ENCODE results near the gene OPRM1.

The OPRM1 gene

GRCh38 chr6:154284313-154284853, 245.3 kb downstream of the OPRM1 start:
- DNase-seq (ENCODE audit: low read depth) = no peak

DNA sequence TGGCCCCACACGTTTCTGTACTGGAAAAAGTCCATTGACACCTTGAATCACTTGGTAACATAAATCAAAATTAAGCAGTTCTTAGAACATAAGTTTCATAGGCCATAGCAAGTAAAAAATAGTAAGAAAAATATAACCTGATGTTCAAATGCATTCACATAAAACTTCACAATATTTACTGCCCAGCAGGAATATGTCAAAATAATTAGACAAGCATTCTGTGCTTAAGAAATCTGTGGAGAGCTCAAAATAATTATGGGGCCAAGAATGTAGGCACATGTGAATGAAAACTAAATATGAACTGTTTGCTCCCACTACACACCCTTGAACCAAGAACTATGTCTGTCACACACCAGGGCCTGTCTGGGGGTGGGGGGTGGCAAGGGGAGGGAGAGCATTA, 246.8 kb downstream of the OPRM1 start:
- DNase-seq (ENCODE audit: low read depth) = no peak

GRCh38 chr6:154289818-154290508, 250.9 kb downstream of the OPRM1 start:
- DNase-seq (ENCODE audit: low read depth) = no peak

DNA sequence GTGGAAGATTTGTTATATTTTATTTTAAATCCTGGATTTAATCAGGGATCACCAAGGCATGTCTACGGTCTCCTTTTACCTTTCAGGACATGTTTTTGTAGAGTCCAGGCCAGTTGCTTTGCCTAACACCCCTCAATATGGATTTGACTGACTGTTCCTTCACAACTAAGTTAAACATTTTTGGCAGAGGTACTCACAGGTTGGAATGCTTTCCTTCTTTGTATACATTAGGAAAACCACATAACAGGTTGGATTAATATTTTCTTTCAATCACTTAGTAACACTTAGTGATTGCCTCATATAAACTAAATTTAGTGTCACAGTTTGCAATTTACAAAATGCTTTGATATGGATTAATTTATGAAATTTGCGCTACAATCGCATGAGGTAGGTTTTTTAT, 253.0 kb downstream of the OPRM1 start:
- no peak for DNase-seq (ENCODE audit: low read depth)

DNA sequence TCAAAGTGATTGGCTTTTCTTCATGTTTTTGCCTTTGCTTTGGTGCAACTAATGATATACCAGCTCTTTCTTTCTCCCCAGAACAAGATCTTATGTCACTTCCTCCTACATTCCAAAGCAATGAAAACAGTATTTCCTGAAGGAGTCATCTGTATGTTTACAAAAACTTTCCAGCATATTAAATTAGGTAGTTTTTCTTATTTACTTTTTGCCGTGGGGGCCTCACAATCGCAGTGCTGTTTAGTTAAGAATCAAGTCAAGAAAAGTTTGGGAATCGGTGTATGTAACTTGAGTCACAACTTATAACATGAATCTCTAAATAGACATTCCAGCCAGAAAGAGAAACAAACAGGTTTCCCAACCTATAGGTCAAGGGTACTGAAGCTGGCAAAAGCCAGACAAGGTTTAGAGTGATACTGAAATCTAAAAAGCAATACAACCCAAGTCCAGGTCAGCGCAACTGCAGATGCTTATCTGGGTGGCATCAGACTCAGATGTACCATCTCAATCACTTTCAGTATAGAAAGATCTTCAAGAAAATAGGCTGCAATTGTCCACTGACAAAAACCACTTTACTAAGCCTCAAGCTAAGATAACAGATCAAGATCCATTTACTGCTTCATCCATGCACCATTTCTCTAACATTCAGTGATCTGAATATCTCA, 253.9 kb downstream of the OPRM1 start:
- no peak for DNase-seq (ENCODE audit: low read depth)

GRCh38 chr6:154295733-154296132, 256.7 kb downstream of the OPRM1 start:
- DNase-seq (ENCODE audit: low read depth) = no peak
